ENCODE data around the gene PPP1R3C. TPM values are rescaled to one million over a fixed set of nuclear protein-coding genes. Genes with fewer than 3 reads are reported as not detected.

Gene PPP1R3C
- total RNA-seq (under 1 TPM in 1 of 5 experiments, not detected in 4; 0.15 TPM), polyA plus RNA-seq (not detected), total RNA-seq (0.40 reads per million)

DNA sequence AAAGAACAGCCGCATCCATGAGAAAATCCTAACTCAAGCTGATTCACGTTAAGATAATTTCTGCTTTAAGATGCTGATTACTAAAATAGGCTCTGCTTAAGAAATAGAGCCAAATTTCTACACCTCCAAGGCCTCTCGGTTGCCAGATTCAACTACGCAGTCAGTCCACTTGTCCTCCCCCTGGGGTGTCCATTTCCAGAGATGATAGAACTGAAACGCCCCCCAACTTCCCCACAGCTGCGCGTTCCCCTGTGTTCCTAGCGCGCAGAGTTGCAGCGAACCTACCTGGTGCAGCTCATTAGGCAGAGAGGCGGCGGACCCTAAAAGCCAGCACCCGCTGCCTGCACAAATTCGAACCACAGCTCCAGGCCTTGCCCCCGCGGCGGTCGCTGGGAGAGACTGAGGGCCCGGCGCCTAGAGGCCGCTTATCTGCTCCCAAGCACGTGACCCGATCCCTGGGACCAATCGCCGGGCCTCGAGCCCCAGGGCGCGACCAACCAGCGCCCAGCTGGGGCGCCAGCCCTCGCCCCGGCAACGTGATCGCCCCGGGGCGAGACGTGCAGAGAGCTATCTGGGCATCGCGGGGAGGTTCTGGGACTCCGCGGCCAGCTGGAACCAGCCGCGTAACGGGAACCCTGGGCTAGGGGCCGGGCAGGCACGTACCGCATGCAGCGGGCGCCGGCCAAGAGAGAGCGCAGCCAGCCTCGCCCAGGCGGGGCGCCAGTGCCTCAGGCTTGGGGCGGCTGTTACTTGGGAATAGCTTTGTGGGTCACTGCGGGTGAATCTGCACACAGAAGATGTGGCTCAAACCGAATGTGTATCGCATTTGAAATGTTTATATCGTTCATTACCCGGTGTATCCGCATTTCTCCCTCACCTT lies at the start of gene PPP1R3C:
Gene PPP1R3C, minus strand, starts transcription at position 401 of the 880 bp plus-strand sequence. Its CDS starts 102 bp downstream, at position 299.
- Histone ChIP-seq H3K27ac (ENCODE audit: low read depth, low read length) (no peak within 1 kb of the TSS), H3K4me3 (ENCODE audit: low read length) (peak within 1 kb of the TSS; percentile 33), H3K9me3 (ENCODE audit: control insufficient read depth in 2 of 3, low read length in 3 of 3) (no peaks in the 10 kb centered on the region), H3K27me3 (ENCODE audit: control insufficient read depth in 2 of 2, insufficient read depth in 2 of 2, low read length in 2 of 2) (peaks cover 0 to 14% of the 10 kb centered on the region in 2 donors), H3K36me3 (ENCODE audit: control insufficient read depth in 2 of 3, insufficient read depth in 3 of 3, low read length in 3 of 3) (no peaks in the 10 kb centered on the region), H3K4me1 (ENCODE audit: control insufficient read depth in 2 of 2, insufficient read depth in 2 of 2, low read length in 2 of 2) (peaks cover 0 to 5% of the 10 kb centered on the region in 2 donors)
- DNase-seq = peak; percentile 5 to 60 (median 17)
- Mint-ChIP-seq H3K27me3 (peaks cover 61 to 74% (median 64%) of the 10 kb centered on the region in 5 donors), H3K4me1 (peaks cover 0 to 15% (median 7%) of the 10 kb centered on the region in 7 donors), H3K36me3 (peaks cover 0 to 3% (median 0%) of the 10 kb centered on the region in 5 donors), H3K27ac (peak within 1 kb of the TSS in 1 of 9 donors; percentile 7), H3K4me3 (peak within 1 kb of the TSS; percentile 68 to 76 (median 73)), H3K9me3 (no peaks in the 10 kb centered on the region)
- ChIA-PET CTCF (interaction anchor here (0.8 to 6.0 kb wide), 2 partner anchors 252 to 334 kb away, joined by 3 to 68 read pairs; no protein-coding TSS in a partner anchor), POLR2A (no interaction called here)
- intact Hi-C loops (cut with micrococcal nuclease) = loop anchor here in 1 of 2 donors (10.0 kb wide), 1 partner anchor 748 kb away; no protein-coding TSS in a partner anchor
- ATAC-seq = peak; percentile 65

DNA sequence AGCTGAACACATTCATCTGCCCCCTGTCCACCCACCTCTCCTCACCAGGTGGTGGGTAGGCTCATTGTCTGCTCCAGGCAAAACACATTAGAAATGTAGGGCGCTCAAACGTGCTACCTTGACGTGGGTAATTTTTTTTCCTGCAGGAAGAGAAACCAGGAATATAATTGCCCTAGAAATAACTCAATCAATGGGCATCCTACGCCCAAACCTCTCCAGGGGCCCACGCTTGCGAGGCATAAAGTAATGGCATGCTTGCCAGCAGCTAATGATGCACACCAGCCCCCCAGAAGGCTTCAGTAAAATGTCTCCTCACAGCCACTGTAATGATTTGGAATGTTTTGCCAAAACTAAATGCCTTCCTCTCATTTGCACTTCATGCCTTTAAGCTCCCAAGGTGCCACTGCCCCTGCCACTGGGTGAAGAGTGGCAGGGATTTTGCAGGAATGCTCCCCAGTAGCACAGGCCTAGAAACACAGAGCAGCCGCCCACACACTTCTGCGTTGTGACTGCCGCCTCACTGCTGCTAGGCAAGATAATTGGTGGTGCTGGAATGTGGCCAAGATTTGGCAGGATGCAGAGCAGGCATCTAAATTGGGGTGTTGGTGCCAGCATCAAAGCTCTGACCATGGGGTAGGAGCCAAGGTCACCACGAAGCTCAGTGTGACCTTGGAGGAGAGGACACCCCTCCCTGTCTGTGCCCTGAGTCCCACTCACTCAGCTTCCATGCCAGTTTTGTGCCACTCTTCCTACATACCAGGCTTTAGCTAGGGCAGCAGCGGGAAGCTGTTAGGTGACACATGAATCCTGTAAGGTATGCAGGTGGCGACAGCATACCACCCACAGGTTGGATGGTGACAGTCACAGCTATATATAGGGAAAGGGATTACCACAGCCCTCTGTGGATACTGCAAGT lies 48.7 kb upstream of the PPP1R3C start:
- Mint-ChIP-seq H3K4me3 (no peak overlapping the region), H3K4me1 (peaks cover 0 to 3% (median 0%) of the 10 kb centered on the region in 7 donors), H3K36me3 (no peaks in the 10 kb centered on the region), H3K27ac (no peak overlapping the region), H3K9me3 (no peaks in the 10 kb centered on the region), H3K27me3 (peaks cover 0 to 5% (median 4%) of the 10 kb centered on the region in 5 donors)
- Histone ChIP-seq H3K9me3 (ENCODE audit: control insufficient read depth in 2 of 3, low read length in 3 of 3) (no peaks in the 10 kb centered on the region), H3K27me3 (ENCODE audit: control insufficient read depth in 2 of 2, insufficient read depth in 2 of 2, low read length in 2 of 2) (no peaks in the 10 kb centered on the region), H3K4me3 (ENCODE audit: low read length) (no peak overlapping the region), H3K36me3 (ENCODE audit: control insufficient read depth in 2 of 3, insufficient read depth in 3 of 3, low read length in 3 of 3) (no peaks in the 10 kb centered on the region), H3K4me1 (ENCODE audit: control insufficient read depth in 2 of 2, insufficient read depth in 2 of 2, low read length in 2 of 2) (no peaks in the 10 kb centered on the region), H3K27ac (ENCODE audit: low read depth, low read length) (no peak overlapping the region)
- intact Hi-C loops (cut with micrococcal nuclease) = no loop called here
- ATAC-seq (no peak), DNase-seq (no peak)
- ChIA-PET POLR2A (no interaction called here), CTCF (no interaction called here)

DNA sequence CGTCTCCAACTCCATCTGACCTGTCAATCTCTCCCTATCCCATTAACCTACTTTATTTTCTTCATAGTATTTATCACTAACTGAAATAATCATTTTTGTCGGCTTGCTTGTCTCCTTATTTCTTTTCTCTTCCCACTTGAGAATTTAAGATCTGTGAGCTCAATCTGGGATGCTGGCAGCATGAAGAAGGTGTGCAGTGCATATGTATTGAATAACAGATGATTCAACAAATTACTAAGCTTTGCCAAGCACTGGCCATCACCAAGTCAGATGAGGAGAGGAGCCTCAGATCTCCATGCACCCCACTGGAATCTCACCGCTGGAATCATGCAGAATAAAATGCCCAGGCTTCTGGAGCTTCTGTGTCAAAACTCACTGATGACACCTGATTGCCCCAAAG lies 47.6 kb upstream of the PPP1R3C start:
- CTCF ChIA-PET = no interaction called here
- DNase-seq = no peak

DNA sequence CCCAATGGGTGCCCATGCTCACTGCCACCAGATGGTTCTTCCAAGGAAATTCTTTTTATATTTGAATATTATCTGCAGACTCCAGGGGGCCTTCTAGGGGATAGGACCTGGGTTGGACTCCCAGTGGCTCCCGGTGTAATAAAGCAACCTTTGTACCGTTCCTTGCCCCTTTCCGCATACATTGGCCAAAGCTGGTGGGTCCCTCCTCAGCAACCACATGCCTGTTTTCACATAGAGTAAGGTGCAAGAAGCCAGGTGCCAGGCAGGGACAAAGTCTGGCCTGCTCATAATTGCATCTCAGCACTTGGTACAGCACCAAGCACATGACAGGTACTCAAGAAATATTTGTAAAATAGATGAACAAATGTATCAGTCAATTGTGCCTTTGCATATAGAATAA lies 46.4 kb upstream of the PPP1R3C start:
- Histone ChIP-seq H3K27ac (ENCODE audit: low read depth, low read length) (no peak overlapping the region), H3K36me3 (ENCODE audit: control insufficient read depth in 2 of 3, insufficient read depth in 3 of 3, low read length in 3 of 3) (no peaks in the 10 kb centered on the region), H3K27me3 (ENCODE audit: control insufficient read depth in 2 of 2, insufficient read depth in 2 of 2, low read length in 2 of 2) (no peaks in the 10 kb centered on the region), H3K4me3 (ENCODE audit: low read length) (no peak overlapping the region), H3K9me3 (ENCODE audit: control insufficient read depth in 2 of 3, low read length in 3 of 3) (no peaks in the 10 kb centered on the region), H3K4me1 (ENCODE audit: control insufficient read depth in 2 of 2, insufficient read depth in 2 of 2, low read length in 2 of 2) (no peaks in the 10 kb centered on the region)
- no peaks in the 10 kb centered on the region for H3K36me3 Mint-ChIP-seq
- H3K27me3 Mint-ChIP-seq = peaks cover 0 to 9% (median 0%) of the 10 kb centered on the region in 5 donors
- ChIA-PET POLR2A (no interaction called here), CTCF (interaction anchor here (0.6 kb wide), 1 partner anchor 710 kb away, joined by 4 read pairs; no protein-coding TSS in a partner anchor)
- peaks cover 0 to 3% (median 0%) of the 10 kb centered on the region in 7 donors for H3K4me1 Mint-ChIP-seq
- intact Hi-C loops (cut with micrococcal nuclease) = no loop called here
- DNase-seq (no peak), ATAC-seq (no peak)
- H3K9me3 Mint-ChIP-seq = no peaks in the 10 kb centered on the region
- H3K4me3 Mint-ChIP-seq = no peak overlapping the region
- H3K27ac Mint-ChIP-seq = no peak overlapping the region

More for the DNA sequence above, 47.6 kb upstream of the PPP1R3C start:
- peaks cover 0 to 11% (median 2%) of the 10 kb centered on the region in 5 donors for H3K27me3 Mint-ChIP-seq
- POLR2A ChIA-PET = no interaction called here
- intact Hi-C loops (cut with micrococcal nuclease) = no loop called here
- Histone ChIP-seq H3K9me3 (ENCODE audit: control insufficient read depth in 2 of 3, low read length in 3 of 3) (no peaks in the 10 kb centered on the region), H3K4me1 (ENCODE audit: control insufficient read depth in 2 of 2, insufficient read depth in 2 of 2, low read length in 2 of 2) (no peaks in the 10 kb centered on the region), H3K4me3 (ENCODE audit: low read length) (no peak overlapping the region), H3K27me3 (ENCODE audit: control insufficient read depth in 2 of 2, insufficient read depth in 2 of 2, low read length in 2 of 2) (no peaks in the 10 kb centered on the region), H3K36me3 (ENCODE audit: control insufficient read depth in 2 of 3, insufficient read depth in 3 of 3, low read length in 3 of 3) (no peaks in the 10 kb centered on the region), H3K27ac (ENCODE audit: low read depth, low read length) (no peak overlapping the region)
- H3K36me3 Mint-ChIP-seq = no peaks in the 10 kb centered on the region
- no peak overlapping the region for H3K4me3 Mint-ChIP-seq
- ATAC-seq = no peak
- peaks cover 0 to 3% (median 0%) of the 10 kb centered on the region in 7 donors for H3K4me1 Mint-ChIP-seq
- no peak overlapping the region for H3K27ac Mint-ChIP-seq
- H3K9me3 Mint-ChIP-seq = no peaks in the 10 kb centered on the region

DNA sequence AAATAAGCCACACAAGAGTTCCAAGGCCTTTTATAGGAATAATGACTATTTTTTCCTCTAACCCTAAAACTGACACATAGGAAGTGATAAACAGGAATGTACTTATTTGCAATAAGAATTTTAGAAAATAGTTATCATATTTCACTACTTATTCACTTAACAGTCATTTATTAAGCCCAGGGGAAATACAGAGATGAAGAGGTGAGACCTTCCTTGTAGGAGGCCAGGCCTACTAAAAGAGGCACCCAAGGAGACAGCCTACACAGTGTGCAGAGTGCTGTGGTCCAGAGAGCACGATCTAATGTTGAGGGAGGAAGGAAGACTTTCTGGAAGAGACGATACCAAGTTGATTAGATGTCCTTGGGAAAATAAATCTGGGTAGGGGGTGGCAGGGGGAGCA lies 45.0 kb upstream of the PPP1R3C start:
- H3K4me1 ChIP-seq (ENCODE audit: control insufficient read depth in 2 of 2, insufficient read depth in 2 of 2, low read length in 2 of 2) = no peaks in the 10 kb centered on the region
- DNase-seq (no peak), ATAC-seq (no peak)
- intact Hi-C loops (cut with micrococcal nuclease) = no loop called here
- H3K9me3 ChIP-seq (ENCODE audit: control insufficient read depth in 2 of 3, low read length in 3 of 3) = no peaks in the 10 kb centered on the region
- H3K4me3 ChIP-seq (ENCODE audit: low read length) = no peak overlapping the region
- Mint-ChIP-seq H3K4me1 (peaks cover 0 to 3% (median 0%) of the 10 kb centered on the region in 7 donors), H3K9me3 (no peaks in the 10 kb centered on the region), H3K36me3 (no peaks in the 10 kb centered on the region), H3K4me3 (no peak overlapping the region), H3K27ac (no peak overlapping the region), H3K27me3 (peaks cover 0 to 9% (median 4%) of the 10 kb centered on the region in 5 donors)
- no peaks in the 10 kb centered on the region for H3K27me3 ChIP-seq (ENCODE audit: control insufficient read depth in 2 of 2, insufficient read depth in 2 of 2, low read length in 2 of 2)
- H3K36me3 ChIP-seq (ENCODE audit: control insufficient read depth in 2 of 3, insufficient read depth in 3 of 3, low read length in 3 of 3) = no peaks in the 10 kb centered on the region
- H3K27ac ChIP-seq (ENCODE audit: low read depth, low read length) = no peak overlapping the region
- ChIA-PET CTCF (no interaction called here), POLR2A (no interaction called here)

DNA sequence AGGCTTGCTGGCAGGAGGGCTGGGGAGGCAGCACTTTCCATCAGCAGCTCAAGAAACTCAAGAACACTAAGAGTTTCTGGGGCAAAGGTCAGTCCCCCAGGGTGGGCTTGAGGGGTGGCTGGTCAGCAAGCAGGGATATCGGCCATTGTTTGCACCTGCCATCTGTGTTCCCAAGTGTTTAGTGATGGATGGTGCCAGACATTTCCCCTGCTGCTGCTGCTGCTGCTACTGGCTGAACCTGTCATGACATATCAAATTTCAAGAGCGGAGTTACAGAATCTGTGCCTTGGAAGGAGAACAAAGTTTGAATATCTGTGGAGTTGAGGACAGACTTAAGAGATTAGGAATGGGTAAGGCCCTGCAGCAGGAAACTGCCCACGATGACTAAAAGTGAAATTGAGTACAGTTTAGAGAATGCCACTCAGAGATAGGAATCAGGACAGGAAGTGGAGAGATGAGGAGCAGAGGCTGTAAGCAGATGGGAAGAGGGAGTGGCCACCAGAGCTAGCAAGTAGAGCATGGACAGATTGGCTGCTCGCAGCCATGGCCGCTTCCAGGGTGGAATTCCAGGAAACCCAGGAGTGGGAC lies 39.2 kb upstream of the PPP1R3C start:
- Histone ChIP-seq H3K27me3 (ENCODE audit: control insufficient read depth in 2 of 2, insufficient read depth in 2 of 2, low read length in 2 of 2) (no peaks in the 10 kb centered on the region), H3K9me3 (ENCODE audit: control insufficient read depth in 2 of 3, low read length in 3 of 3) (no peaks in the 10 kb centered on the region), H3K27ac (ENCODE audit: low read depth, low read length) (no peak overlapping the region), H3K4me1 (ENCODE audit: control insufficient read depth in 2 of 2, insufficient read depth in 2 of 2, low read length in 2 of 2) (no peaks in the 10 kb centered on the region), H3K4me3 (ENCODE audit: low read length) (no peak overlapping the region), H3K36me3 (ENCODE audit: control insufficient read depth in 2 of 3, insufficient read depth in 3 of 3, low read length in 3 of 3) (no peaks in the 10 kb centered on the region)
- no peak overlapping the region for H3K27ac Mint-ChIP-seq
- H3K27me3 Mint-ChIP-seq = peaks cover 0 to 13% (median 6%) of the 10 kb centered on the region in 5 donors
- no peaks in the 10 kb centered on the region for H3K9me3 Mint-ChIP-seq
- no peaks in the 10 kb centered on the region for H3K36me3 Mint-ChIP-seq
- ATAC-seq = no peak
- H3K4me1 Mint-ChIP-seq = peaks cover 0 to 5% (median 0%) of the 10 kb centered on the region in 7 donors
- intact Hi-C loops (cut with micrococcal nuclease) = no loop called here
- no peak overlapping the region for H3K4me3 Mint-ChIP-seq
- ChIA-PET CTCF (interaction anchor here (0.6 kb wide), 1 partner anchor 20 kb away, joined by 3 read pairs; no protein-coding TSS in a partner anchor), POLR2A (no interaction called here)
- DNase-seq = no peak

Data from naive thymus-derived CD4-positive, alpha-beta T cell (primary cell).